ENCODE data around the gene REPIN1.
"Not testable (repeated sequence)": the region's sequence is repeated elsewhere in the genome, so short reads cannot be mapped to it uniquely, and the experiment has no call there.

REPIN1 gene

GRCh38 chr7:150378115-150378852 lies 9.7 kb downstream of the REPIN1 start:
- DNase-seq, result no peak

GRCh38 chr7:150378853-150379440 lies 10.3 kb downstream of the REPIN1 start, which contains the start of gene ZNF775:
Gene ZNF775, plus strand, starts transcription at chr7:150379330. Its CDS starts 9,141 bp downstream, at chr7:150388471.
- peak; percentile 92 for DNase-seq

- DNase-seq, result no peak
Measured at GRCh38 chr7:150379441-150380379, 11.1 kb downstream of the REPIN1 start.

- no peak for DNase-seq
Measured at GRCh38 chr7:150380463-150380862, 11.8 kb downstream of the REPIN1 start.

GRCh38 chr7:150381096-150381495 lies 12.5 kb downstream of the REPIN1 start:
- DNase-seq, result no peak

GRCh38 chr7:150381785-150382122 lies 13.1 kb downstream of the REPIN1 start:
- DNase-seq, result no peak

- no peak for DNase-seq
Measured at GRCh38 chr7:150382123-150382843, 13.7 kb downstream of the REPIN1 start.

GRCh38 chr7:150382844-150383225 lies 14.2 kb downstream of the REPIN1 start:
- DNase-seq, result no peak

- DNase-seq, result no peak
Measured at GRCh38 chr7:150383710-150384397, 15.2 kb downstream of the REPIN1 start.

GRCh38 chr7:150384406-150385301 lies 16.0 kb downstream of the REPIN1 start:
- DNase-seq, result no peak

- DNase-seq, result no peak
Measured at GRCh38 chr7:150385302-150385723, 16.7 kb downstream of the REPIN1 start.

- not testable (repeated sequence) for DNase-seq
Measured at GRCh38 chr7:150385884-150386283, 17.3 kb downstream of the REPIN1 start.

- no peak for DNase-seq
Measured at GRCh38 chr7:150388306-150388705, 19.7 kb downstream of the REPIN1 start.

- DNase-seq, result no peak
Measured at GRCh38 chr7:150388709-150389531, 20.3 kb downstream of the REPIN1 start.

GRCh38 chr7:150389532-150389816 lies 20.9 kb downstream of the REPIN1 start:
- DNase-seq, result no peak

GRCh38 chr7:150390205-150390604 lies 21.6 kb downstream of the REPIN1 start:
- DNase-seq, result no peak

GRCh38 chr7:150393325-150393724 lies 24.7 kb downstream of the REPIN1 start:
- DNase-seq, result no peak

- DNase-seq, result no peak
Measured at GRCh38 chr7:150396426-150396825, 27.8 kb downstream of the REPIN1 start.

- DNase-seq, result no peak
Measured at GRCh38 chr7:150396851-150397260, 28.2 kb downstream of the REPIN1 start.

GRCh38 chr7:150397346-150398107 lies 28.9 kb downstream of the REPIN1 start:
- no peak for DNase-seq

Measured in stimulated activated naive CD4-positive, alpha-beta T cell treated with Interleukin-2 at 50 U/mL for 16 hours (primary cell).